Measurements from ENCODE around the gene PDE4D.
"Not testable (repeated sequence)": the region's sequence is repeated elsewhere in the genome, so short reads cannot be mapped to it uniquely, and the experiment has no call there.

The PDE4D gene

DNA sequence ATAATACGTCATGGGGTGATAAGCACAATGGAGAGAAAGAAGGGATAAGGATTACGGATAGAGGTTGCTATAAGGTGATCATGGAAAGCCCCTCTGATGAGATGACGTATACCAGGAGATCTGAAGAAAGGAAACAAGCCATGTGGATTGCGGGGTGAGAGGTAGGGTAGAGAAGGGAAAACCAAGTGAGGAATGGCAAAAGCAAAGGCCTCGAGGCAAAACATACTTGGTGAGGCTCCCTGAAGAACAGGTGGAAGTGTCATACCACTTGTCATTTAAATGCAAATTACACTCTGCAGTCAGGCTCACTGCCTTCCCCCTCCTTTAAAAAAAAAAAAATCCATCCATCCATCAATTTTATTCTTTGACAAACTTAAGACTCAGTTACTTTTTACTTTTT, 889.9 kb downstream of the PDE4D start:
- no peak for DNase-seq (ENCODE audit: low spot score)

DNA sequence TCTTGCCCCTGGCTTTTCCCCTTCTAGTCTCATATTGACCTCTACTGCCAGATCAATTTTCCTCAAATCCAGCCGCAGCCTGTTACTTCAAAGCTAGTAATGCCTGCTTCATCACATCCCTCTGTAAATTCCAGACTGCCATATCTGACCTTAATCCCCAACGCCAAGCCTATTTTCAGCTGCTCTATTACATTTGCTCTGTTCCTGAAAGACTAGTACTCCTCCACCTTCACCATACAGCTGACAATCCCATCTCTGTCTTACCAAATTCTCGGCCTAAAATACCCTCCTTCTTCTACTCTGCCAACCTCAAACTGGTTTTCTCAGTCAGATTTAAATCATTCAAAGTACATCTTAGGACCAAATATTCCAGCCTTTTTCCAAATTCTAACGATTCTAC, 890.4 kb downstream of the PDE4D start:
- no peak for DNase-seq (ENCODE audit: low spot score)

DNA sequence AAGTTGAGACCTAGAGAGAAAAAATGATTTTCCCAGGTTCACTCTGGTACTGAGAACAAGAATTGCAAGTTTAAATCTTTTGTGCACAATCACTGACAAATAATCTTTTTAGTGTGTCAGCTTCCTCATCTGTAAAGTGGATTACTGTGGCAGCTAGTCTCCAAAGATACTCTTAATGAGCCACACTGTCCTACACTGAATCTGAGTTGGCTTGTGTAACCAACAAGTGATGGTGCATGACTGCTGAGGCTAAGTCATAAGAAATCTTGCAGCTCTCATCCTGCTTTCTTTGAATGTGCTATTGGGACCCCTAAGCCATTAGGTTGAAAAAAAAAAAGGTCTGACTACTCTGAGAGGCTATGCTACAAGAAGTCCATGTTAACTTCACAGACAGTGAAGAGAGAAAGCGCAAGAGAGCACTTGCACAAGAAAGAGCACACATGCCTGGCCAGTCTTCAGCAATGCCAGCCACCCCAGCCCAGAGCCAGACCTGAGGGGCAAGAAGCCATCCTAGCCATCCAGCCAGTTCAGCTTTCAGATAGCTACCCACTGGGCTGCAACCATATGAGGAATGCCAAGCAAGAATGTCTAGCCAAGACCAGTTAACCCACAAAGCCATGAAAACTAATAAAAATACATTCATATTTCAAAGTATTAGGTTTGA, 891.2 kb downstream of the PDE4D start:
- no peak for DNase-seq (ENCODE audit: low spot score)

DNA sequence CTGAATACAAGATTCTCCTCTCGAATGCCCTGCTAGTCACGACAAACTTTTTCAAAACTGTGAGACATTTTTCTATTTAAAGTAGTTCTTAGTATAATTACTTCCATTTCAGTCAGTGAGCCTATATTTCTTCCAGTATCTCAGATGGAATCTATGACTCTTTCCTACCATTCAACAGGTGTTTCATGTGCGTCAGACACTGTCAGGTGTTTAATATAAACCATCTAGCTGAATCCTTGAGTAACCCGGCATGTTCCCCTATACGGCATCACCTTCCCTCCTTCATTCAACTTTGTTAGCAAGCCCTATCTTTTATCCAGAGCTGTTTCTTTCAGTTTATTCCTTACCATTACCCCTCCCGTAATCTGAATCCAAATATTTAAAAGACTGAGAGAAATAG, 891.8 kb downstream of the PDE4D start:
- no peak for DNase-seq (ENCODE audit: low spot score)

DNA sequence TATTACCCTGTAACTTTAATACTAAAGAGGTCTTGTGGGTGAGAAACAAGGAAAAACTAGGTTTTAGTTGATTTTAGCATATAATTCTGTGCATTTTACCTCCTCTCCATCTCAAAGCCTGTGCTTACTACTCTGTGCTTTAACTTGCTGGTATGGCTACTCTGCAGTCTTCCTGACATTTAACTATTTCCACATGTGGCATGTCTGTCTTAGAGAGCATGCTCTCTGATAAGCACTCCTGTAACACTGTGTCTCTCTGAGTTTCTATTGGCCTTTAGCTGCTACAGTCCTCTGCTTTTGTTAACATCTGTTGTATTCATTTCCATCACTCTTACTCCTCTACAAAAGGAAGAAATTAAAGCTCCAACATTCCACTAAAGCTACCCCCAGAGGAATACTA, 892.4 kb downstream of the PDE4D start:
- DNase-seq (ENCODE audit: low spot score): no peak

DNA sequence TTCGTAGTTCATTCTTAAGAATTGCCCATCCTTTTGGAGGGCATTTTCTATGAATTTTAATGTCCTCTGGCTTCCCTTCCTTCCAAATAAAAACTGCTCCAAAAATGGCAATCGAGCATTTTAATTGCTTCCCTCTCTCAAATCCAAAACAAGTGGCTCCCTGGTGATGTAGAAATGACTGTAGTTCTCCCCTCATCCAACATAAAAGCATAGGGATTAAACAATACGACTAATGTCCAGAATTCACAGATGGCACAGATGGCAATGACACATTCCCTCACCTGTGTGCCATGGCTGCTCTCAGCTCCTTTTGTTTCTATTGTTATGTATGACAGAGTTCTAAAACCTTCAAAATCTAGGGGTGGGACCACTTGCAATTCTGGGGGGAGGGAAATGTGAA, 893.3 kb downstream of the PDE4D start:
- DNase-seq (ENCODE audit: low spot score): no peak

DNA sequence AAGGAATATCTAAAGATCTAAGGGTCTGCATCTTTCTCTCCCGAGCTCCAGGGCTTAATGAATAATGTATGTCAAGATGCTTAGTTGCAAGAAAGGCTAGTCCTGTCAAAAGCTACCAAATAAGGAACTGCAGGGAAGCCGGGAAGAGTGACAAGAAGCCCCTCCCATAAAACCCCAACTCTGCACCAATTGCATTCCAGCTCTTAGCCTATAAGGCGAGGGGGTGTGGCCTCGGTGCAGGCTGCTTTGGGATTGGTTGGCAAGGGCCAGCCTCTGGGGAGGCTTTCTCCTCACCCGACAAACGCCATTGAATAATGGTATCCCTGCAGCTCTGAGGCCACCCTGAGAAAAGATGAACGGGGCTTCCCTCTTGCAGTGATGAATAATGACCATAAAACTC, 893.7 kb downstream of the PDE4D start:
- DNase-seq (ENCODE audit: low spot score): no peak

DNA sequence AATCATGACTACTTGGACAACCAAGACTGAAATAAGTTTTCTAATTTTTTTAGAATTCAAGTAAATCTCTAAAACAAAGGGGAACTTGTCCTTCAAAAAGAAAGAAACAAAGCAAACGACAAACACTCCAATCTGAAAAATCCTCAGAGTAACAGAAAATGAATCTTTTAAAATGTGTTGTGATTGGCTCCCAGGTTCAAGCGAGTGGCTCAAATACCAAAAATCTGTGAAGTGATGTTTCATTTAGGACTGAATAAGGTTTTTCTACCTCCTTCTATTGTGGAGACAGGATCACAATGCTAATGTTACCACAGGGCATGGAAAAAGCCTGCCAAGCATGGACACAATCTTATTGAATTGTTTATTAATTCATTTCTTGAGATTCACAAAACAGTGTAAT, 895.0 kb downstream of the PDE4D start:
- DNase-seq (ENCODE audit: low spot score): no peak

DNA sequence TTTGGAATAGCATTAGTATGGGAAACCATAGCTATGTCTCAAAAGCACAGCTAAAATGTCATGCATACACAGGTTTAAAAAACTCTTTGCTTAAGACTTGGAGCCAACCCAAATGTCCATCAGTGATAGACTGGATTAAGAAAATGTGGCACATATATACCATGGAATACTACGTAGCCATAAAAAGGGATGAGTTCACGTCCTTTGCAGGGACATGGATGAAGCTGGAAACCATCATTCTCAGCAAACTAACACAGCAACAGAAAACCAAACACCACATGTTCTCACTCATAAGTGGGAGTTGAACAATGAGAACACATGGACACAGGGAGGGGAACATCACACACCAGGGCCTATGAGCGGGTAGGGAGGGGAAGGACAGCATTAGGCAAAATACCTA, 897.7 kb downstream of the PDE4D start:
- DNase-seq (ENCODE audit: low spot score): not testable (repeated sequence)

DNA sequence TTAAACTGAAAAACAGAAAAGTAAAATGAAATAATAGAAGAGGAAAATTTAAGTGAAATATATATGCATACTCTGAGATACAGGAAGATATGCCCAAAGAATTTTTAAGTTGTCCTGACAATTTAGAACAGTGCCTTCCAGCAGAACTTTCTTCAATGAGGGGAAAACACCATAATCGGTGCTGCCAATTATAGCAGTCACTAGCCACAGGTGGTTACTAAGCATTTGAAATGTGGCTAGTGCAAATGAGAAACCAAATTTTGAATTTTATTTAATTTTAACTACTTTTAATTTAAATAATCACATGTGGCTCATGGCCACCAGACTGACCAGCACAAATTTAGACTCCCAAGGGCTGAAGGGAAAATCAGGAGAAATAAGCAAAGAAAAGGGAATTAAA, 900.1 kb downstream of the PDE4D start:
- no peak for DNase-seq (ENCODE audit: low spot score)

DNA sequence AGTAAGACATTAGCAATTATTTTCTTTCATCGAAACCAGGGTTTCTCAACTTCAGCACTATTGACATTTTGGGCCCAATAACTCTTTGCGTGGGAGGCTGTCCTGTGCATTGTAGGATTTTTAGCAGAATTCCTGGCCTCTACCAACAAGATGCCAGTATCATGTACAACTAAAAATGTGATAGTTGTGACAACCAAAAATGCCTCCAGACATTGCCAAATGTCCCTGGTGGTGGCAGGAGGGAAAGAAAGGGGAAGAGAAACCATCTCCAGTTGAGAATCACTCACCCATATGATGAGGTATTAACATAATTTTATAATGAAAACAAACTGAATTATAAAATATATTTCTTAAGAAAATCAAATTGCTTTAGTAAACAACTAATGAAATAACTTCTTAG, 904.6 kb downstream of the PDE4D start:
- no peak for DNase-seq (ENCODE audit: low spot score)

DNA sequence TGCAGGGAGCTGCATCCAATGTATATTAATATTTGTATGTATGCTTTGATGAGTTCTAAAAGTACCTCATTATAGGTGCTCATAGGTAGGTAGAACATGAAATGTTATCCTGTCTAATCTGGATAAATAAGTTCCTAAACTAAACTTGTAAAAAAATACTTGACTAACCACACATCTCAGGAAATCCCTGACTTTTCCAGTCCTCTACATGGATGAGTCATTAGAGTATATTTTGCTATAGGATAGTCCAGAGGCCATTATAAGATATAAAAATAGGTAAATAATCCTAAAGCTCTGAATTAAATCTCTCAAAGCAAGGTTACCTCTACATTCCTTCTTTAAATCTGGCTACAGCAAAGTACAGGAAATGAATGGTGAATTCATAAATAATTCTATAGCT, 906.3 kb downstream of the PDE4D start:
- DNase-seq (ENCODE audit: low spot score): no peak

DNA sequence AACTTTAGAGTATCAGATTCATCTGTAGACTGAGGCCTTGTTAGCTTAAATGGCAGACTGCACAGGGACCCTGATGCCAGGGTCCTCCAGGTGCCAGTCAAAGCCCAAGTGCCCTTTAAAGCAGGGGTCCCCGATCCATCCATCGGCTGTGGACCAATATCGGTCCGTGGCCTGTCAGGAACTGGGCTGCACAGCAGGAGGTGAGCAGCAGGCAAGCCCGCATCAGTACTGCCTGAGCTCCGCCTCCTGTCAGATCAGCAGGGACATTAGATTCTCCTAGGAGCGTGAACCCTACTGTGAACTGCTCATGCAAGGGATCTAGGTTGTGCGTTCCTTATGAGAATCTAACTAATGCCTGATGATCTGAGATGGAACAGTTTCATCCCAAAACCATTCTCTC, 907.2 kb downstream of the PDE4D start:
- no peak for DNase-seq (ENCODE audit: low spot score)

DNA sequence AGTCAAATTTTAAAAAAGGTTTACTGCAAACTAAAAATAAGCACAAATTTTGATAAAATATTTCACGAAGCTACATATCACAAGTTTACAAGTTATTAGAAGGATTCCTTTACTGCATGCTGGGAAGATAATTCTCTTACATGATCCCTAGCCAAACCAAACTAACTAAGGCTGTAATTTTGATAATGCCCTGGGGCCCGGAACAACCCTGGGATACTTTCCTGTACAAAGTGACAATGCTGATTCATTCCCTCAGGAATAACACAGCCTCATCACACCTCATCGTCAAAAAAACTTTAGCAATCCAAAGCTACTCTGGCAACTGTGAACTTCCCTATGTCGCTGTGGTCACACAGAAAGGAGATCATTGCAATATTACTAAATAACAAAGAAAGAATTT, 907.8 kb downstream of the PDE4D start:
- no peak for DNase-seq (ENCODE audit: low spot score)

DNA sequence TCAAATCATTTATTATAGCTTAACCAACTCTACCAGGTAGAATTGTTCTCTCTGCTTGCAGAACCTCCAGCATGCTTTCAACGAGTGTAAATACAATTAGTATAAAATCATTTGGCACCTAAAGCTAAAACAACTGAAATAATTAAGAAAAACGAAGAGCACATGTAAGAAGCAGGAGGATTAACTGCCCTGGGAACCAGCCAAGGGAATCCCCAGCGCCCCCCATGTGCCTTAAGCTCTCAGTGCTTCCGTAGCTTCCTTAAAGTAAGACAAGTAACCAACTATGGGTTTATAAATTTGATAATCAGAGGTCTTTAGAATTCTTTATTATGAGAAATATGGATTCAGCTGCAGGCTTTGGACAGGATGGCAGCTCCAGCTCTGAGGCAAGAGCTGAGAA, 908.2 kb downstream of the PDE4D start:
- DNase-seq (ENCODE audit: low spot score): no peak

DNA sequence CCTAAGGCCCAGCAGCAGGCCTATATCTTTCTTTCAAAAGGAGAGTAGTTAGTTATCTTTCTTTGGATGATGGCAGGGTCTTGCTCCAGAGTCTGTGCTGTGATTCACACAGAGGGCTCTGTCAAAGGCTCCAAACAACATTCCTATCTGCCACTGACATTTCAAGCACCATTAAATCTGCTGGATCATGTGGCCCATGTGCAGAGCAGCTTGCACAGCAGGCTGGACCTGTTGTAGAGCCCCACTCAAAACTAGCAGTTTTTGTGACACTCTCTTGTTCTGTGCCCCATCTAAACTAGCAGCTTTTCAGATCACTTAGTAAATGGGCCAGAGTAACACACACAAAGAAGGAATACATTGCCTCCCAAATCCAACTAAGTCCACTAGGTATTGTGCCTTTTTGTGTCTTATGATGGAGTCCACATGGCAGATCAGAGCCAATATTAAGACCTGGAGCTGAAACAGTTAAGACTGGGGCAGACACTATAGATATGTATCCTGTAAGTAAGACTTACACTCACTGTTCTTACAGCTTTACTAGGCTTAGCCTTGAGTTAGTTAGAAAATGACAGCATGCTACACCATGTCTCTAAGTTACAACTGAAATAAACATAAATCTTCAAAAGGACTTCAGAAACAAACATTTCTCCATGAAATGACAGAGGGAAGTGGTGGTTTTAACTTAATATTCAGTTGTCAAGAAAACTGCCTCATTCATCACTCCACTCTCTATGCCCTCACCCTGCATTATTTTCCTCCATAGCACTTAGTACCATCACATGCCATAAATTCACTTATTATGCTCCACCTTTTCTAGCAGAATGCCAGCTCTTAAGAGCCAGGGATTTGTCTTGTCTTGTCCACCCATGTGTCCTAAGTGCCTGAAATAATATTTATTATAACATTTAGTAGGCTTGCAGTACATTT, 909.7 kb downstream of the PDE4D start:
- DNase-seq (ENCODE audit: low spot score): no peak

DNA sequence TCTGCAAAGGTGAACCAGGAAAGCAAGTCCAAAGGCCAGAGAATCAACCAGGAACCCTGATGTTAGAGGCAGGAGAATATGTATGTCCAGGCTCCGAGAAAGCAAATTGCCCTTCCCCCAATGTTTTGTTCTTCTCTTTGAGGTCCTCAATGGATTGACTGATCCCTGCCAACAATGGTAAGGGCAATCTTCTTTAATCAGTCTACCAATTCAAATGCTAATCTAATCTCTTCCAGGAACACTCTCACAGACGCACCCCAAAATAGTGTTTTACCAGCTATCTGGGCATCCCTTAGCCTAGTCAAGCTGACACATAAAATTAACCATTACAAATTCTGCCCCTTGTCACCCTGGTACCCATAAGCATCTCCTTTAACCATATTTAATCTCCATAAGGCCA, 912.6 kb downstream of the PDE4D start:
- DNase-seq (ENCODE audit: low spot score): no peak

DNA sequence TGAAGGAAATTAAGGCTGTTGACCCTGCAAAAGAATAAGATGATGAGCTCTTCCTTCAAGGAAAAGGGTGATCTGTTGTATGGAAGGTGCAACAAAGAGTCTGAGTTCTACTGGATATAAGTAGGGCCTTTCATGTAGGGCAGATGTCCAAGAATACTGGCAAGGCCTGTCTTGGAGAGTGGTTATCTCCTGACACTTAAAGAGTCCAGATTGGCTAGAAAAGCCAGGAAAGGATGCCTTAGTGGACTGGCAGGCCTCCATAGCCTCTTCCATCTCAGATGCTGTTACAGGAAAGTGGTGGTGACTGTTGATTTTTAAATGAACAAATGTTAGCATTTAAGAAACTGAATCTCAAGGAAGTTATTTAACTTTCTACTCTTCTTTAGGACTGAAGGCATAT, 914.4 kb downstream of the PDE4D start:
- no peak for DNase-seq (ENCODE audit: low spot score)

DNA sequence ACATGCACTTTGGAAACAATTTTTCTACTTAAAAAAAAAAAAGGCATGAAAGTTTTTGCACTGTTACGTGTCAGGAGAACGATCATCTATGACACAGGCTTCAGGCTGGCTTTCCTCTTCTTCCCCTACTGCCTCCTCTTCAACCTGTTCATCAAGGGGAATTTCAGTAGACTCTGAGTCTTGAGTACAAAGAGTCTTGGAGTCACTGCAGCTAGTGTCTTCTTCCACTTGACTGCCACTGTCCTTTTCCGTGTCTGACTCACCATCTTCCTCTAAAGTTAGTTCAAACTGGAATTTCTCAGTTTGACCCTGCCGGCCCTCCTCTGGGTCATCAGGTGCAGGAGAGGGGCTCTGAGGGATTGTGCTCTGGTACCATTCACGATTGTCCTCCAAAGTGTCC, 918.9 kb downstream of the PDE4D start:
- no peak for DNase-seq (ENCODE audit: low spot score)

DNA sequence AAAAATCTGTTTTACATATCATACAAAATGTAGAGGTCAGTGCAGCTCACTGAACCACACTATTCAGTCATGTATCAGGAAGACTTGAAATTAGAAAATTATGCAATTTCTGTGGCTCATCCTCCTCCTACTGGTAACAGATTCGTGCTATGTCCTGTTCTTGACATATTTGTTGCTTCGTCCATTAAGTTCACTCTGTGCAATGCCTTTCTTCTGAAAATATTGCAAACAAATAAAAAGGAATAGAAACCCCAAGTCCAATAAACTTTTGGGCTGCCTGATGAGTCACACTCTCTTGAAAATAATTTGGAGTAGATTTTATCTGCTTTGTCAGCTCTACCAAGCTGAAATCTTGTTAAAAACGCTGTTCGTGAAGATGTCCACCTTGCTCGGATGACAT, 919.4 kb downstream of the PDE4D start:
- DNase-seq (ENCODE audit: low spot score): no peak

DNA sequence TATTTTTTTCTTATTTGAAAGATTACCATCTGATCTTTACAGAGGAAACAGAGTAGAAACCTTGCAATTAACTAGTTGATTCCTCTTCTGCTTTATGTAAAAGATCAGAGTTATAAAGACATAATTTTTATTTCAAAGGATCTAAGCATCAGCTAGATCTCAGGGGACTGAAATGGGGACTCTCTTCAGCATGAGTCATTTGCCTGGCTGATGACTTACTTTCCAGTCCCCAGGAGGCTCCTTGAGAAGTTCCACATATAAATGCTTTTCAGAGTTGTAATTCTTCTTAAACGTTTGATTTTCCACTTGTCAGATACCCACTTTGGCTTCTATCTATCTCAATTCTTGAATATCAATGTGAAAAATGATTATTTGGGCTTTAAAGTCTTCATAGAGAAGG, 921.2 kb downstream of the PDE4D start:
- no peak for DNase-seq (ENCODE audit: low spot score)

DNA sequence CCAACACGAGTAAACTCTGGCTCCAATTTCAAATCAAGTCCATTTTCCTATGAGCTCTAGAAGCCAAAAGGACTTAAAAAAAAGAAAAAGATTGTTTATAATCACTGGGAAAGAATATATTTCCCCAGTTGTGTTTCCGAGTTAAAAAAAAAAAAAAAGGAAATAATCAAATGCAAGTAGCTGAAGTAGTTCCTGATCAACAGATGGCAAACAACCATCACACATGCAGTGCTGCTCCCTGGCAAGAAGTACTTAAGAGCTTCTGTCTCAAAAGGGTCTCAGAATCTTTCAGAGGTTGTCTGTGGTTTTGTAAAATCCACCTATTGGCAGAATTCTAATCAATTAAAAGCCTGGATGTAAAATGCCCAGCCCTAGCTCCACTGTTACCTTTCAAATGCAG, 922.8 kb downstream of the PDE4D start:
- DNase-seq (ENCODE audit: low spot score): no peak

DNA sequence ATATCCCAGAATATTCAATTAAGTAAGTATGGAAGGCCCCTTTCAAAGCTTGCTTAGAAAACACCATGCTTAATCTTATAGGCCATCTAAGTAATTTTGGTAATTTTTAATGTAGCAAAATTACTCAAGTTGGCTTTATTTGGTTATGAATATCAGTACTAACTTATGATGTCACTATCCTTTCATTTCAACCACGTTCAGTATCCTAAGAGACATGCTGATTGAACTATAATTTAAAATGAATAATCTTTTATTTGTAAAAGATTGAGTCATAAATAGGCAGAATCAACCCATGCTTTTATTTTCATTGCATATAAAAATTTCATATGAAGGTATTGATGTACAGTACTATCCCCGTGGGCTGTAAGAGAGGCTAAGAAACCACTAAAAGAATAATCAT, 923.7 kb downstream of the PDE4D start:
- DNase-seq (ENCODE audit: low spot score): no peak

DNA sequence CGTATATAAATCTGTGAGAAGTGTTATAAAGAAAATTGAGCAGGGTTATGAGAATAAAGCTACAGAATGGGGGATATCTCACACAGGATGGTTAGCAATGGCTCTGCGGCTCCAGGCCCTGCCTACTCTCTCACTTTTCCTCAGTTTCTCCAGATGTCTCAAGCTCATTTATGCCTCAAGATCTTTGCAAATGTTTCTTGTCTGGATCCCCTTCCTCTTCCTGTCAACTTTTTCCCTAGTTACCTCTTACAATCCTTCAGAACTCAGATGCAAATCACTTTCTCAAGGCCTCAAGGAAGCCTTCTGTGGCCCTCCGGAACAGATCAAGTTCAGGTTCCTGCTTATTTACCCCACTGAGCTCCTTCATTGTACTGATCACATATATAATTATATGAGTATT, 924.3 kb downstream of the PDE4D start:
- DNase-seq (ENCODE audit: low spot score): no peak
